ENCODE results near the gene AUP1.

DNA sequence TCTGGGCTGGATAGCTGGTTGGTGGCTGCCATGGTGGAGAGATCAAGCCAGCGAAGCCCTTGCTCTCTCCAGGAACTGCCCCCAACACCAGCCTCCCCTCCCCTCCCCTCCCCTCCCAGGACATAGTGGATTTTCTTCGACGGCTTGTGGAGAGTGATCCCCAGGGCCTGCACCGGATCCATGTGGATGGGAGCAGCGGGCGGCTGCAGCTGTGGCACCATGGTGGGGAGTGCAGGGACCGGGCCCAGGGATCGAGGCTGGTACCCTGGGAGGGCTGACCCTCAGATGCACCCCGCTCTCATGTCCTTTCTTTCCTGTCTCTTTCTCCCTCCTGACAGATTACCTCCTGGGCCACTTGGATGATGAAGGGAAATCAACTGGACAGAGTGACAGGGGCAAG is 39.6 kb downstream of the AUP1 start:
- no peak for TF ChIP-seq EZH2 (IDR thresholded peaks at IDR 0.05; ENCODE audit: low read depth, unreplicated experiment)
- no peak for TF ChIP-seq POLR2AphosphoS5 (IDR thresholded peaks at IDR 0.05; ENCODE audit: low read depth)
- TF ChIP-seq, protein P1, sequence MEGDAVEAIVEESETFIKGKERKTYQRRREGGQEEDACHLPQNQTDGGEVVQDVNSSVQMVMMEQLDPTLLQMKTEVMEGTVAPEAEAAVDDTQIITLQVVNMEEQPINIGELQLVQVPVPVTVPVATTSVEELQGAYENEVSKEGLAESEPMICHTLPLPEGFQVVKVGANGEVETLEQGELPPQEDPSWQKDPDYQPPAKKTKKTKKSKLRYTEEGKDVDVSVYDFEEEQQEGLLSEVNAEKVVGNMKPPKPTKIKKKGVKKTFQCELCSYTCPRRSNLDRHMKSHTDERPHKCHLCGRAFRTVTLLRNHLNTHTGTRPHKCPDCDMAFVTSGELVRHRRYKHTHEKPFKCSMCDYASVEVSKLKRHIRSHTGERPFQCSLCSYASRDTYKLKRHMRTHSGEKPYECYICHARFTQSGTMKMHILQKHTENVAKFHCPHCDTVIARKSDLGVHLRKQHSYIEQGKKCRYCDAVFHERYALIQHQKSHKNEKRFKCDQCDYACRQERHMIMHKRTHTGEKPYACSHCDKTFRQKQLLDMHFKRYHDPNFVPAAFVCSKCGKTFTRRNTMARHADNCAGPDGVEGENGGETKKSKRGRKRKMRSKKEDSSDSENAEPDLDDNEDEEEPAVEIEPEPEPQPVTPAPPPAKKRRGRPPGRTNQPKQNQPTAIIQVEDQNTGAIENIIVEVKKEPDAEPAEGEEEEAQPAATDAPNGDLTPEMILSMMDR (conservative IDR thresholded peaks at IDR 0.05; ENCODE audit: low read depth in 2 of 2), result no peak
- TF ChIP-seq CREB1 (CRISPR knock-in tag; IDR thresholded peaks at IDR 0.05; ENCODE audit: low read depth), result no peak
- TF ChIP-seq EZH2phosphoT487 (IDR thresholded peaks at IDR 0.05; ENCODE audit: unreplicated experiment), result no peak
- TF ChIP-seq, protein P2, sequence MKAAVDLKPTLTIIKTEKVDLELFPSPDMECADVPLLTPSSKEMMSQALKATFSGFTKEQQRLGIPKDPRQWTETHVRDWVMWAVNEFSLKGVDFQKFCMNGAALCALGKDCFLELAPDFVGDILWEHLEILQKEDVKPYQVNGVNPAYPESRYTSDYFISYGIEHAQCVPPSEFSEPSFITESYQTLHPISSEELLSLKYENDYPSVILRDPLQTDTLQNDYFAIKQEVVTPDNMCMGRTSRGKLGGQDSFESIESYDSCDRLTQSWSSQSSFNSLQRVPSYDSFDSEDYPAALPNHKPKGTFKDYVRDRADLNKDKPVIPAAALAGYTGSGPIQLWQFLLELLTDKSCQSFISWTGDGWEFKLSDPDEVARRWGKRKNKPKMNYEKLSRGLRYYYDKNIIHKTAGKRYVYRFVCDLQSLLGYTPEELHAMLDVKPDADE (IDR thresholded peaks at IDR 0.05), result no peak
- TF ChIP-seq, protein P3, sequence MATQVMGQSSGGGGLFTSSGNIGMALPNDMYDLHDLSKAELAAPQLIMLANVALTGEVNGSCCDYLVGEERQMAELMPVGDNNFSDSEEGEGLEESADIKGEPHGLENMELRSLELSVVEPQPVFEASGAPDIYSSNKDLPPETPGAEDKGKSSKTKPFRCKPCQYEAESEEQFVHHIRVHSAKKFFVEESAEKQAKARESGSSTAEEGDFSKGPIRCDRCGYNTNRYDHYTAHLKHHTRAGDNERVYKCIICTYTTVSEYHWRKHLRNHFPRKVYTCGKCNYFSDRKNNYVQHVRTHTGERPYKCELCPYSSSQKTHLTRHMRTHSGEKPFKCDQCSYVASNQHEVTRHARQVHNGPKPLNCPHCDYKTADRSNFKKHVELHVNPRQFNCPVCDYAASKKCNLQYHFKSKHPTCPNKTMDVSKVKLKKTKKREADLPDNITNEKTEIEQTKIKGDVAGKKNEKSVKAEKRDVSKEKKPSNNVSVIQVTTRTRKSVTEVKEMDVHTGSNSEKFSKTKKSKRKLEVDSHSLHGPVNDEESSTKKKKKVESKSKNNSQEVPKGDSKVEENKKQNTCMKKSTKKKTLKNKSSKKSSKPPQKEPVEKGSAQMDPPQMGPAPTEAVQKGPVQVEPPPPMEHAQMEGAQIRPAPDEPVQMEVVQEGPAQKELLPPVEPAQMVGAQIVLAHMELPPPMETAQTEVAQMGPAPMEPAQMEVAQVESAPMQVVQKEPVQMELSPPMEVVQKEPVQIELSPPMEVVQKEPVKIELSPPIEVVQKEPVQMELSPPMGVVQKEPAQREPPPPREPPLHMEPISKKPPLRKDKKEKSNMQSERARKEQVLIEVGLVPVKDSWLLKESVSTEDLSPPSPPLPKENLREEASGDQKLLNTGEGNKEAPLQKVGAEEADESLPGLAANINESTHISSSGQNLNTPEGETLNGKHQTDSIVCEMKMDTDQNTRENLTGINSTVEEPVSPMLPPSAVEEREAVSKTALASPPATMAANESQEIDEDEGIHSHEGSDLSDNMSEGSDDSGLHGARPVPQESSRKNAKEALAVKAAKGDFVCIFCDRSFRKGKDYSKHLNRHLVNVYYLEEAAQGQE (IDR thresholded peaks at IDR 0.05; ENCODE audit: unreplicated experiment), result no peak
- no peak for TF ChIP-seq JUNB (IDR thresholded peaks at IDR 0.05; ENCODE audit: unreplicated experiment)
- TF ChIP-seq, protein P4, sequence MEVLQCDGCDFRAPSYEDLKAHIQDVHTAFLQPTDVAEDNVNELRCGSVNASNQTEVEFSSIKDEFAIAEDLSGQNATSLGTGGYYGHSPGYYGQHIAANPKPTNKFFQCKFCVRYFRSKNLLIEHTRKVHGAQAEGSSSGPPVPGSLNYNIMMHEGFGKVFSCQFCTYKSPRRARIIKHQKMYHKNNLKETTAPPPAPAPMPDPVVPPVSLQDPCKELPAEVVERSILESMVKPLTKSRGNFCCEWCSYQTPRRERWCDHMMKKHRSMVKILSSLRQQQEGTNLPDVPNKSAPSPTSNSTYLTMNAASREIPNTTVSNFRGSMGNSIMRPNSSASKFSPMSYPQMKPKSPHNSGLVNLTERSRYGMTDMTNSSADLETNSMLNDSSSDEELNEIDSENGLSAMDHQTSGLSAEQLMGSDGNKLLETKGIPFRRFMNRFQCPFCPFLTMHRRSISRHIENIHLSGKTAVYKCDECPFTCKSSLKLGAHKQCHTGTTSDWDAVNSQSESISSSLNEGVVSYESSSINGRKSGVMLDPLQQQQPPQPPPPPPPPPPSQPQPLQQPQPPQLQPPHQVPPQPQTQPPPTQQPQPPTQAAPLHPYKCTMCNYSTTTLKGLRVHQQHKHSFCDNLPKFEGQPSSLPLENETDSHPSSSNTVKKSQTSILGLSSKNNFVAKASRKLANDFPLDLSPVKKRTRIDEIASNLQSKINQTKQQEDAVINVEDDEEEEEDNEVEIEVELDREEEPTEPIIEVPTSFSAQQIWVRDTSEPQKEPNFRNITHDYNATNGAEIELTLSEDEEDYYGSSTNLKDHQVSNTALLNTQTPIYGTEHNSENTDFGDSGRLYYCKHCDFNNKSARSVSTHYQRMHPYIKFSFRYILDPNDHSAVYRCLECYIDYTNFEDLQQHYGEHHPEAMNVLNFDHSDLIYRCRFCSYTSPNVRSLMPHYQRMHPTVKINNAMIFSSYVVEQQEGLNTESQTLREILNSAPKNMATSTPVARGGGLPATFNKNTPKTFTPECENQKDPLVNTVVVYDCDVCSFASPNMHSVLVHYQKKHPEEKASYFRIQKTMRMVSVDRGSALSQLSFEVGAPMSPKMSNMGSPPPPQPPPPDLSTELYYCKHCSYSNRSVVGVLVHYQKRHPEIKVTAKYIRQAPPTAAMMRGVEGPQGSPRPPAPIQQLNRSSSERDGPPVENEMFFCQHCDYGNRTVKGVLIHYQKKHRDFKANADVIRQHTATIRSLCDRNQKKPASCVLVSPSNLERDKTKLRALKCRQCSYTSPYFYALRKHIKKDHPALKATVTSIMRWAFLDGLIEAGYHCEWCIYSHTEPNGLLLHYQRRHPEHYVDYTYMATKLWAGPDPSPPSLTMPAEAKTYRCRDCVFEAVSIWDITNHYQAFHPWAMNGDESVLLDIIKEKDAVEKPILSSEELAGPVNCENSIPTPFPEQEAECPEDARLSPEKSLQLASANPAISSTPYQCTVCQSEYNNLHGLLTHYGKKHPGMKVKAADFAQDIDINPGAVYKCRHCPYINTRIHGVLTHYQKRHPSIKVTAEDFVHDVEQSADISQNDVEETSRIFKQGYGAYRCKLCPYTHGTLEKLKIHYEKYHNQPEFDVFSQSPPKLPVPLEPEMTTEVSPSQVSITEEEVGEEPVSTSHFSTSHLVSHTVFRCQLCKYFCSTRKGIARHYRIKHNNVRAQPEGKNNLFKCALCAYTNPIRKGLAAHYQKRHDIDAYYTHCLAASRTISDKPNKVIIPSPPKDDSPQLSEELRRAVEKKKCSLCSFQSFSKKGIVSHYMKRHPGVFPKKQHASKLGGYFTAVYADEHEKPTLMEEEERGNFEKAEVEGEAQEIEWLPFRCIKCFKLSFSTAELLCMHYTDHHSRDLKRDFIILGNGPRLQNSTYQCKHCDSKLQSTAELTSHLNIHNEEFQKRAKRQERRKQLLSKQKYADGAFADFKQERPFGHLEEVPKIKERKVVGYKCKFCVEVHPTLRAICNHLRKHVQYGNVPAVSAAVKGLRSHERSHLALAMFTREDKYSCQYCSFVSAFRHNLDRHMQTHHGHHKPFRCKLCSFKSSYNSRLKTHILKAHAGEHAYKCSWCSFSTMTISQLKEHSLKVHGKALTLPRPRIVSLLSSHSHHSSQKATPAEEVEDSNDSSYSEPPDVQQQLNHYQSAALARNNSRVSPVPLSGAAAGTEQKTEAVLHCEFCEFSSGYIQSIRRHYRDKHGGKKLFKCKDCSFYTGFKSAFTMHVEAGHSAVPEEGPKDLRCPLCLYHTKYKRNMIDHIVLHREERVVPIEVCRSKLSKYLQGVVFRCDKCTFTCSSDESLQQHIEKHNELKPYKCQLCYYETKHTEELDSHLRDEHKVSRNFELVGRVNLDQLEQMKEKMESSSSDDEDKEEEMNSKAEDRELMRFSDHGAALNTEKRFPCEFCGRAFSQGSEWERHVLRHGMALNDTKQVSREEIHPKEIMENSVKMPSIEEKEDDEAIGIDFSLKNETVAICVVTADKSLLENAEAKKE (CRISPR knock-in tag; IDR thresholded peaks at IDR 0.05), result no peak
- no peak for TF ChIP-seq STAT1 (IDR thresholded peaks at IDR 0.05; ENCODE audit: unreplicated experiment)
- TF ChIP-seq ZNF331 (CRISPR knock-in tag; IDR thresholded peaks at IDR 0.05; ENCODE audit: low read depth), result no peak
